Ovary (tissue), 3 donors: ENCODE data around the gene TCF4.

Experiments used
- CTCF ChIP-seq, 3 donors: fragments of 450-650 bp in 2 of 3; fragments of 200-600 bp in 1 of 3; IDR thresholded peaks; one replicate each; pipeline versions ENCODE4 v1.5.1 to v1.8.0; 2016 to 2022; ENCODE audit warnings: antibody characterized with exemption in 3 of 3, mild to moderate bottlenecking in 1 of 3
- EP300 ChIP-seq: sonication (generic); formaldehyde crosslinking; IDR thresholded peaks from one replicate; pipeline ENCODE4 v1.6.1; 2017; ENCODE audit warnings: antibody characterized with exemption
- POLR2A ChIP-seq: fragments of 450-650 bp; IDR thresholded peaks from one replicate; pipeline ENCODE4 v1.6.1; 2017; ENCODE audit warnings: antibody characterized with exemption, mild to moderate bottlenecking, moderate library complexity
- donor health status: DM: no; HTN: no; CAD: no.

- TF ChIP-seq CTCF (IDR thresholded peaks at IDR 0.05) (no peak), POLR2A (no peak), EP300 (no peak)
Measured at GRCh38 chr18:55557211-55557610, 30.8 kb downstream of the TCF4 start.
